Keratinocyte (primary cell): ENCODE data around the gene TMEM144. TPM values are rescaled to one million over a fixed set of nuclear protein-coding genes. Genes with fewer than 3 reads are reported as not detected.

ENCODE experiments used
- DNase-seq: peaks from one replicate; pipeline ENCODE4 v3.0.0-alpha.2; 2011; ENCODE audit warnings: low read depth, missing footprints, low spot score
- FAIRE-seq: peaks from 2 replicates; lab custom pipeline; 2011; peaks lifted over from hg19 to GRCh38; lab: Jason Lieb, UNC
- H2AFZ ChIP-seq: 2 replicates; pipeline ENCODE4 v1.6.0; 2012; ENCODE audit warnings: low read length, control low read depth, inconsistent platforms; ENCODE audit not compliant: control insufficient read depth
- H3K27ac ChIP-seq: 2 replicates; pipeline ENCODE4 v1.5.1; 2011; ENCODE audit warnings: low read length; ENCODE audit not compliant: control insufficient read depth, insufficient read depth
- H3K27me3 ChIP-seq: 3 replicates; pipeline ENCODE4 v1.6.0; 2011; ENCODE audit warnings: low read length; ENCODE audit not compliant: control insufficient read depth, insufficient read depth; ENCODE audit errors: extremely low read depth
- H3K36me3 ChIP-seq, 2 experiments: 2 replicates in 1 of 2; 3 replicates in 1 of 2; pipeline ENCODE4 v1.5.1; 2011; ENCODE audit warnings: low read length in 2 of 2, mild to moderate bottlenecking in 1 of 2; ENCODE audit not compliant: control insufficient read depth in 2 of 2, insufficient read depth in 2 of 2; ENCODE audit errors: extremely low read depth in 1 of 2
- H3K4me1 ChIP-seq: 3 replicates; pipeline ENCODE4 v1.5.1; 2011; ENCODE audit warnings: low read length; ENCODE audit not compliant: control insufficient read depth, insufficient read depth; ENCODE audit errors: extremely low read depth
- H3K4me2 ChIP-seq: 3 replicates; pipeline ENCODE4 v1.6.0; 2011; ENCODE audit warnings: low read depth, low read length; ENCODE audit not compliant: control insufficient read depth, insufficient read depth; ENCODE audit errors: extremely low read depth
- H3K4me3 ChIP-seq, 3 experiments: fragments of 200-600 bp in 1 of 3; sonication (generic) in 1 of 3; 2 replicates in 2 of 3; 3 replicates in 1 of 3; pipeline ENCODE4 v1.5.1; 2011 to 2016; ENCODE audit warnings: low read length in 3 of 3, mild to moderate bottlenecking in 3 of 3, control low read depth in 2 of 3, inconsistent platforms in 1 of 3, low read depth in 1 of 3, mixed read lengths in 1 of 3, mixed run types in 1 of 3, moderate library complexity in 1 of 3; ENCODE audit not compliant: control insufficient read depth in 2 of 3, insufficient read depth in 2 of 3; ENCODE audit errors: extremely low read depth in 1 of 3
- H3K79me2 ChIP-seq: 2 replicates; pipeline ENCODE4 v1.6.0; 2012; ENCODE audit warnings: low read length; ENCODE audit not compliant: control insufficient read depth, insufficient read depth
- H3K9ac ChIP-seq: 3 replicates; pipeline ENCODE4 v1.6.0; 2011; ENCODE audit warnings: low read length; ENCODE audit not compliant: control insufficient read depth, insufficient read depth; ENCODE audit errors: extremely low read depth
- H3K9me1 ChIP-seq: 3 replicates; pipeline ENCODE4 v1.6.0; 2011; ENCODE audit warnings: low read length; ENCODE audit not compliant: control insufficient read depth, insufficient read depth; ENCODE audit errors: extremely low read depth
- H3K9me3 ChIP-seq: 2 replicates; pipeline ENCODE4 v1.5.1; 2012; ENCODE audit warnings: low read depth, low read length; ENCODE audit not compliant: control insufficient read depth
- H4K20me1 ChIP-seq: 3 replicates; pipeline ENCODE4 v1.6.0; 2011; ENCODE audit warnings: low read length; ENCODE audit not compliant: control insufficient read depth, insufficient read depth; ENCODE audit errors: extremely low read depth
- EZH2 ChIP-seq: IDR thresholded peaks from one replicate; pipeline ENCODE4 v1.6.1; 2012; ENCODE audit warnings: inconsistent platforms, mild to moderate bottlenecking, low read length, moderate library complexity
- dilution Hi-C: fragments of 300-500 bp; cut with MboI; formaldehyde crosslinking; loops from one replicate; pipeline ENCODE4 v1.7.0; 2020; ENCODE audit warnings: low sequenced_read_pairs; ENCODE audit not compliant: extremely low pct_ligation_motif_present
- polyA plus RNA-seq, 5 experiments: library from polyadenylated mRNA; depleted of rRNA in 3 of 5; stranded (reverse) in 3 of 5; stranded (forward) in 1 of 5; unstranded in 1 of 5; fragments of >200 nt; gene quantifications; 1 replicate in 1 of 5; 2 replicates in 3 of 5; 3 replicates in 1 of 5; pipeline versions ENCODE4 v1.2.1 to v1.2.3, GENCODE V29; 2011 to 2012; ENCODE audit warnings: missing spikeins in 2 of 5, low read depth in 1 of 5, low replicate concordance in 1 of 5
- TF ChIP-seq, protein P1 (sequence below), 3 experiments: IDR thresholded peaks in 1 of 3; conservative IDR thresholded peaks in 1 of 3; optimal IDR thresholded peaks in 1 of 3; 2 replicates in 2 of 3; 3 replicates in 1 of 3; pipeline versions ENCODE3 to v1.5.1; 2011; ENCODE audit warnings: low read length in 3 of 3, mild to moderate bottlenecking in 3 of 3, moderate library complexity in 2 of 3, control low read depth in 1 of 3, inconsistent platforms in 1 of 3; ENCODE audit not compliant: insufficient read depth in 2 of 3; ENCODE audit errors: extremely low read depth in 1 of 3

Gene TMEM144
- polyA plus RNA-seq, 1 donor (not counting 4 experiments of a cell fraction or from before 2014, with no cell fraction given): 3.3 TPM

DNA sequence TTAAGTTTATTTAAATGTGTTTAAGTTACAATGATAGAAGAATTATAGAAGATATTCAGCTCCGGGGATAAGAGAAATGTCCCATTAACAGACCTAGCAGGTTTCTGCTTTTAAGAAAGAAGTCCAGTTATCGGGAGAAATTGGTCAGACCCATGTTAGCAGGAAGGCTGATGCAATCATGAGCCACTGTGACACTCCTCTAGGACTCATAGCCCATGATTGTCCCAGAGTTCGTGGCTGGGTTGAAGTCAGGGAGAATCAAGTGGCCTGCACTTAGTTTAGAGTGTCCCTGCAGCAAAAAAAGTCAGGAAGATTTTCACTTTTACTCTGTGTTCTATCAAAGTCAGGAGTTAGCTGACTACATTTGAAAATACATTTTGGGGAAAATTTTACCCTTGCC lies 72.0 kb downstream of the TMEM144 start:
- H3K36me3 ChIP-seq: no peaks in the 10 kb centered on the region
- no peaks in the 10 kb centered on the region for H3K9me1 ChIP-seq
- H2AFZ ChIP-seq: no peak overlapping the region
- H3K4me3 ChIP-seq: no peak overlapping the region
- H4K20me1 ChIP-seq: no peaks in the 10 kb centered on the region
- H3K4me2 ChIP-seq: no peak overlapping the region
- FAIRE-seq: no peak
- DNase-seq: no peak
- no peak overlapping the region for H3K27ac ChIP-seq
- H3K4me1 ChIP-seq: peaks cover 12% of the 10 kb centered on the region
- H3K9ac ChIP-seq: no peak overlapping the region
- TF ChIP-seq, protein P1, sequence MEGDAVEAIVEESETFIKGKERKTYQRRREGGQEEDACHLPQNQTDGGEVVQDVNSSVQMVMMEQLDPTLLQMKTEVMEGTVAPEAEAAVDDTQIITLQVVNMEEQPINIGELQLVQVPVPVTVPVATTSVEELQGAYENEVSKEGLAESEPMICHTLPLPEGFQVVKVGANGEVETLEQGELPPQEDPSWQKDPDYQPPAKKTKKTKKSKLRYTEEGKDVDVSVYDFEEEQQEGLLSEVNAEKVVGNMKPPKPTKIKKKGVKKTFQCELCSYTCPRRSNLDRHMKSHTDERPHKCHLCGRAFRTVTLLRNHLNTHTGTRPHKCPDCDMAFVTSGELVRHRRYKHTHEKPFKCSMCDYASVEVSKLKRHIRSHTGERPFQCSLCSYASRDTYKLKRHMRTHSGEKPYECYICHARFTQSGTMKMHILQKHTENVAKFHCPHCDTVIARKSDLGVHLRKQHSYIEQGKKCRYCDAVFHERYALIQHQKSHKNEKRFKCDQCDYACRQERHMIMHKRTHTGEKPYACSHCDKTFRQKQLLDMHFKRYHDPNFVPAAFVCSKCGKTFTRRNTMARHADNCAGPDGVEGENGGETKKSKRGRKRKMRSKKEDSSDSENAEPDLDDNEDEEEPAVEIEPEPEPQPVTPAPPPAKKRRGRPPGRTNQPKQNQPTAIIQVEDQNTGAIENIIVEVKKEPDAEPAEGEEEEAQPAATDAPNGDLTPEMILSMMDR (optimal IDR thresholded peaks at IDR 0.05 in 1 of 3, IDR thresholded peaks at IDR 0.05 in 1 of 3, conservative IDR thresholded peaks at IDR 0.05 in 1 of 3; ENCODE audit: extremely low read depth in 1 of 3, insufficient read depth in 2 of 3, low read length in 3 of 3): no peak
- no peak for TF ChIP-seq EZH2
- H3K79me2 ChIP-seq: no peaks in the 10 kb centered on the region
- dilution Hi-C loops: no loop called here
- H3K27me3 ChIP-seq: no peaks in the 10 kb centered on the region
- H3K9me3 ChIP-seq: no peaks in the 10 kb centered on the region

GRCh38 chr4:158285429-158286216 lies 75.3 kb downstream of the TMEM144 start:
- H3K4me1 ChIP-seq: peaks cover 12% of the 10 kb centered on the region
- TF ChIP-seq EZH2: no peak
- TF ChIP-seq, protein P1 (optimal IDR thresholded peaks at IDR 0.05 in 1 of 3, IDR thresholded peaks at IDR 0.05 in 1 of 3, conservative IDR thresholded peaks at IDR 0.05 in 1 of 3; ENCODE audit: extremely low read depth in 1 of 3, insufficient read depth in 2 of 3, low read length in 3 of 3): no peak
- dilution Hi-C loops: no loop called here
- FAIRE-seq: peak; percentile 76
- H3K36me3 ChIP-seq: no peaks in the 10 kb centered on the region
- H2AFZ ChIP-seq: no peak overlapping the region
- no peaks in the 10 kb centered on the region for H3K9me1 ChIP-seq
- no peak overlapping the region for H3K4me2 ChIP-seq
- no peaks in the 10 kb centered on the region for H3K27me3 ChIP-seq
- no peak overlapping the region for H3K9ac ChIP-seq
- DNase-seq: no peak
- no peak overlapping the region for H3K4me3 ChIP-seq
- H3K27ac ChIP-seq: peak overlapping the region; percentile 23
- no peaks in the 10 kb centered on the region for H4K20me1 ChIP-seq
- no peaks in the 10 kb centered on the region for H3K9me3 ChIP-seq
- no peaks in the 10 kb centered on the region for H3K79me2 ChIP-seq
